Transverse colon (tissue), 4 donors: ENCODE measurements around the gene MREG.

Experiments used
- EP300 ChIP-seq: sonication (generic); formaldehyde crosslinking; IDR thresholded peaks from one replicate; pipeline ENCODE4 v1.6.1; 2017; ENCODE audit warnings: antibody characterized with exemption, low read depth
- POLR2A ChIP-seq: fragments of 450-650 bp; IDR thresholded peaks from one replicate; pipeline ENCODE4 v1.6.1; 2016; ENCODE audit warnings: antibody characterized with exemption, mild to moderate bottlenecking, moderate library complexity
- POLR2AphosphoS5 ChIP-seq, 3 donors: sonication (generic); formaldehyde crosslinking; IDR thresholded peaks; one replicate each; pipeline ENCODE4 v1.6.1; 2016; ENCODE audit warnings: antibody characterized with exemption in 3 of 3
- TF ChIP-seq, protein P1 (sequence below), 5 experiments: fragments of 200-600 bp in 3 of 5; fragments of 450-650 bp in 2 of 5; sonication (generic) in 3 of 5; IDR thresholded peaks; 1 replicate in 2 of 5; 2 replicates in 3 of 5; pipeline ENCODE4 v1.5.1; 2016 to 2017; ENCODE audit warnings: antibody characterized with exemption in 5 of 5, inconsistent platforms in 3 of 5, mild to moderate bottlenecking in 2 of 5, moderate library complexity in 1 of 5

DNA sequence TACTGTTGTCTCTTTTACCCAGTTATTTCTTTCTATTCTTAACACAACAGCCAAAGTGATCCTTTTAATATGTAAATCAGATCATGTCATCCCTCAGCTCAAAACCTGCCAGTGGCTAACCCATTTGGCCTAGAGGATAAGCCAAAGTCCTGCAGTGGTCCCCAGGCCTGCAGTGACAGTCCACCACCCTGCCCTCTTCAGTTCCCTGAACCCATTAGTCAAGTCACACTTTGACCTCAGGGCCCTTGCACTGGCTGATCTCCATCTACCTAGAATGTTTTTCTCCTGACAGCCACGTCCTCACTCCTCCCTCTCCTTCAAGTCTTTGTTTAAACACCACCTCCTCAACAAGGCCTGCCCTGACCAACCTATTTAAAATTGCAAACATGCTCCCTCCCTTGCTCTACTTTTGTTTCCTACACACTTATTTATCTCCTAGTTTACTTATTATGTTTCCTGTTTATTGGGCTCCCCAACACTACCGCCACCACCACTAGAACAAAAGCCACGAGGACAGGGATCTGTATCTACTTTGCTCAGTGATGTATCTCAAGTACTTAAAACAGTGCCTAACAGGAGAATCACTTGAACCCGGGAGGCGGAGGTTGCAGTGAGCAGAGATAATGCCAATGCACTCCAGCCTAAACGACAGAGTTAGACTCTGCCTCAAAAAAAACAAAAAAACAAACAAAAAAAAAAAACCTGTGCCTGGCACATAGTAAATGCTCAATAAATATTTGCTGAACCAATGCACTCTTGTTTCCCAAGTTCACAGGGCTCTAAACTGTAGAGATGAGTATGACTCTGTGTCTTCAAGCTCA is 9.3 kb downstream of the MREG start:
- TF ChIP-seq POLR2A (no peak), EP300 (no peak), POLR2AphosphoS5 (IDR thresholded peaks at IDR 0.05) (no peak)
- TF ChIP-seq, protein P1, sequence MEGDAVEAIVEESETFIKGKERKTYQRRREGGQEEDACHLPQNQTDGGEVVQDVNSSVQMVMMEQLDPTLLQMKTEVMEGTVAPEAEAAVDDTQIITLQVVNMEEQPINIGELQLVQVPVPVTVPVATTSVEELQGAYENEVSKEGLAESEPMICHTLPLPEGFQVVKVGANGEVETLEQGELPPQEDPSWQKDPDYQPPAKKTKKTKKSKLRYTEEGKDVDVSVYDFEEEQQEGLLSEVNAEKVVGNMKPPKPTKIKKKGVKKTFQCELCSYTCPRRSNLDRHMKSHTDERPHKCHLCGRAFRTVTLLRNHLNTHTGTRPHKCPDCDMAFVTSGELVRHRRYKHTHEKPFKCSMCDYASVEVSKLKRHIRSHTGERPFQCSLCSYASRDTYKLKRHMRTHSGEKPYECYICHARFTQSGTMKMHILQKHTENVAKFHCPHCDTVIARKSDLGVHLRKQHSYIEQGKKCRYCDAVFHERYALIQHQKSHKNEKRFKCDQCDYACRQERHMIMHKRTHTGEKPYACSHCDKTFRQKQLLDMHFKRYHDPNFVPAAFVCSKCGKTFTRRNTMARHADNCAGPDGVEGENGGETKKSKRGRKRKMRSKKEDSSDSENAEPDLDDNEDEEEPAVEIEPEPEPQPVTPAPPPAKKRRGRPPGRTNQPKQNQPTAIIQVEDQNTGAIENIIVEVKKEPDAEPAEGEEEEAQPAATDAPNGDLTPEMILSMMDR (IDR thresholded peaks at IDR 0.05): no peak
